Skin of body (tissue), 2 donors: ENCODE measurements around the gene GLRB. TPM values are rescaled to one million over a fixed set of nuclear protein-coding genes. Genes with fewer than 3 reads are reported as not detected.

Experiments used
- small RNA-seq: library from RNA; depleted of rRNA; stranded (forward); fragments of <200 nt; gene quantifications from one replicate; pipeline ENCODE3, GENCODE V24; 2014; ENCODE audit warnings: low replicate concordance
- total RNA-seq: library from RNA; depleted of rRNA; stranded (reverse); fragments of >200 nt; gene quantifications from one replicate; pipeline ENCODE4 v1.2.3, GENCODE V29; 2014

The GLRB gene
- total RNA-seq, 1 donor from 2014 or later, result 2.4 TPM

Small RNAs within 50 kb of the gene (small RNA-seq; reads per million reads assigned to genes)
- gene RF00019, result not detected
- not detected for gene RNU6-582P

Other genes starting within 250 kb of the GLRB start
- gene PDGFC, start 104.4 kb upstream of the GLRB start, total RNA-seq, result 32.6 TPM
- 3.8 TPM for gene GRIA2, start 144.6 kb downstream of the GLRB start, total RNA-seq